Measurements from ENCODE around the gene B4GALT6.

GRCh38 chr18:31612124-31612523, 72.3 kb downstream of the B4GALT6 start:
- TF ChIP-seq, protein P1, sequence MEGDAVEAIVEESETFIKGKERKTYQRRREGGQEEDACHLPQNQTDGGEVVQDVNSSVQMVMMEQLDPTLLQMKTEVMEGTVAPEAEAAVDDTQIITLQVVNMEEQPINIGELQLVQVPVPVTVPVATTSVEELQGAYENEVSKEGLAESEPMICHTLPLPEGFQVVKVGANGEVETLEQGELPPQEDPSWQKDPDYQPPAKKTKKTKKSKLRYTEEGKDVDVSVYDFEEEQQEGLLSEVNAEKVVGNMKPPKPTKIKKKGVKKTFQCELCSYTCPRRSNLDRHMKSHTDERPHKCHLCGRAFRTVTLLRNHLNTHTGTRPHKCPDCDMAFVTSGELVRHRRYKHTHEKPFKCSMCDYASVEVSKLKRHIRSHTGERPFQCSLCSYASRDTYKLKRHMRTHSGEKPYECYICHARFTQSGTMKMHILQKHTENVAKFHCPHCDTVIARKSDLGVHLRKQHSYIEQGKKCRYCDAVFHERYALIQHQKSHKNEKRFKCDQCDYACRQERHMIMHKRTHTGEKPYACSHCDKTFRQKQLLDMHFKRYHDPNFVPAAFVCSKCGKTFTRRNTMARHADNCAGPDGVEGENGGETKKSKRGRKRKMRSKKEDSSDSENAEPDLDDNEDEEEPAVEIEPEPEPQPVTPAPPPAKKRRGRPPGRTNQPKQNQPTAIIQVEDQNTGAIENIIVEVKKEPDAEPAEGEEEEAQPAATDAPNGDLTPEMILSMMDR (IDR thresholded peaks at IDR 0.05): no peak
- TF ChIP-seq EZH2 (IDR thresholded peaks at IDR 0.05; ENCODE audit: borderline replicate concordance, insufficient read depth, low read depth, low read length, poor library complexity, severe bottlenecking): no peak
